GM08714 (cell line): ENCODE results near the gene PLA2G12B.

ENCODE experiments used
- H3K4me3 ChIP-seq: fragments of 200-500 bp; sonication (Bioruptor generic); 2 replicates; pipeline ENCODE4 v1.5.1; 2014; ENCODE audit warnings: mild to moderate bottlenecking, low read length, inconsistent platforms
- ZNF274 ChIP-seq: IDR thresholded peaks from 2 replicates; pipeline ENCODE4 v1.6.1; 2012; ENCODE audit warnings: mild to moderate bottlenecking, low read depth, low read length

PLA2G12B gene

GRCh38 chr10:72886621-72887020 is 68.0 kb downstream of the PLA2G12B start:
- TF ChIP-seq ZNF274 = no peak
- no peak overlapping the region for H3K4me3 ChIP-seq

GRCh38 chr10:72885953-72886352 is 68.7 kb downstream of the PLA2G12B start:
- no peak for TF ChIP-seq ZNF274

More at GRCh38 chr10:72885953-72886352, 68.7 kb downstream of the PLA2G12B start:
- no peak overlapping the region for H3K4me3 ChIP-seq
